GM19328 (cell line): ENCODE results near the gene LENG1.

Experiments
- ATAC-seq: cut with Tn5 transposase; IDR thresholded peaks from one replicate; pipeline ENCODE4 v1.9.1; 2021; ENCODE audit warnings: mild to moderate bottlenecking, moderate library complexity; ENCODE audit not compliant: unreplicated experiment

Gene LENG1

GRCh38 chr19:54115109-54116063, 44.1 kb downstream of the LENG1 start, which contains the start of the genes PRPF31 and TFPT:
PRPF31 (plus strand) TSS chr19:54115754; CDS start chr19:54118279, 2,525 bp downstream.
TFPT (minus strand) TSS chr19:54115657; CDS start chr19:54115269, 388 bp downstream.
- peak; percentile 76 for ATAC-seq

- ATAC-seq = no peak
Measured at GRCh38 chr19:54114340-54115108, 45.0 kb downstream of the LENG1 start.

GRCh38 chr19:54109651-54110050, 49.9 kb downstream of the LENG1 start:
- no peak for ATAC-seq

GRCh38 chr19:54108496-54108895, 51.0 kb downstream of the LENG1 start:
- no peak for ATAC-seq

- ATAC-seq = no peak
Measured at GRCh38 chr19:54107876-54108490, 51.5 kb downstream of the LENG1 start.

GRCh38 chr19:54106716-54107115, 52.8 kb downstream of the LENG1 start:
- no peak for ATAC-seq

GRCh38 chr19:54105796-54106195, 53.7 kb downstream of the LENG1 start:
- ATAC-seq = no peak
